Activated B cell treated with CpG ODN at 0.5 μM for 24 hours (primary cell): ENCODE data around the gene ATF6. TPM values are rescaled to one million over a fixed set of nuclear protein-coding genes. Genes with fewer than 3 reads are reported as not detected.

Source experiments
- ATAC-seq: fragments of 200-7000 bp; cut with Tn5 transposase; one replicate; pipeline ENCODE4 v1.10.0; 2021; ENCODE audit warnings: low read depth, mild to moderate bottlenecking, moderate library complexity
- CTCF ChIA-PET: fragments of 350-600 bp; sonication (Branson Sonifier 250); formaldehyde crosslinking; loops from one replicate; lab custom pipeline; 2021; ENCODE audit warnings: antibody characterized with exemption; lab: Charles Lee
- POLR2A ChIA-PET: fragments of 350-600 bp; sonication (Branson Sonifier 250); formaldehyde crosslinking; loops from one replicate; lab custom pipeline; 2021; ENCODE audit warnings: antibody characterized with exemption; lab: Charles Lee
- DNase-seq: peaks from one replicate; pipeline ENCODE4 v3.0.0; 2022
- H3K27ac Mint-ChIP-seq: one replicate; pipeline ENCODE4 v1.8.0; 2020; ENCODE audit warnings: mixed read lengths
- H3K27me3 Mint-ChIP-seq: one replicate; pipeline ENCODE4 v1.8.0; 2021; ENCODE audit warnings: mixed read lengths
- H3K36me3 Mint-ChIP-seq: one replicate; pipeline ENCODE4 v1.8.0; 2021; ENCODE audit warnings: low read depth, mixed read lengths
- H3K4me1 Mint-ChIP-seq: one replicate; pipeline ENCODE4 v1.8.0; 2021; ENCODE audit warnings: mixed read lengths
- H3K4me3 Mint-ChIP-seq: one replicate; pipeline ENCODE4 v1.8.0; 2020; ENCODE audit warnings: mild to moderate bottlenecking, mixed read lengths
- H3K9me3 Mint-ChIP-seq: one replicate; pipeline ENCODE4 v1.8.0; 2020; ENCODE audit warnings: mixed read lengths
- intact Hi-C: fragments of 100-400 bp; cut with micrococcal nuclease; formaldehyde crosslinking; loops from one replicate; pipeline ENCODE4 v1.15.1; 2024
- total RNA-seq: library from RNA; stranded (reverse); gene quantifications from 2 replicates; pipeline ENCODE4 v1.2.3, GENCODE V29; 2022
- TF ChIP-seq, protein P1 (sequence below): fragments of 200-600 bp; IDR thresholded peaks from one replicate; pipeline ENCODE4 v1.8.0; 2022; ENCODE audit warnings: antibody characterized with exemption, mild to moderate bottlenecking

Gene ATF6
- total RNA-seq, 1 donor from 2014 or later, result 24.6 TPM

DNA sequence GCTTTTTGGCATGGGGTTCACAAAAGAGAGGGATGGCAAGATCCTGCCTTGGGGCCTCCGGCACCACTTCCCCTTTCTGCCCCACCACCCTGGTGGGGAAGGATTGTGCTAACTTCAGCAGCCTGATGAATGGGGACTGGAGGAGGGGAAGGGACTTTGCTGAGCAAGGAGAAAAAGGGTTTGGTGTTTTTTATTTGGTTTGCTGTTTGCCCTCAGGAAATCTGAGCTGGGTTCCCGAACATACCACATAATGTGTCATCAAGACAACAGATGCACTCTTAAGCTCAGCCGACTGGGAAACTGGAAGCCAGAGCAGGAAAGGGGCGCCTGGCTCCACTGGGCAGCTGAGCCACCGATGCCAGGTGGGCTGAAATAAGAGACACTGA lies 237.7 kb downstream of the ATF6 start:
- TF ChIP-seq, protein P1, sequence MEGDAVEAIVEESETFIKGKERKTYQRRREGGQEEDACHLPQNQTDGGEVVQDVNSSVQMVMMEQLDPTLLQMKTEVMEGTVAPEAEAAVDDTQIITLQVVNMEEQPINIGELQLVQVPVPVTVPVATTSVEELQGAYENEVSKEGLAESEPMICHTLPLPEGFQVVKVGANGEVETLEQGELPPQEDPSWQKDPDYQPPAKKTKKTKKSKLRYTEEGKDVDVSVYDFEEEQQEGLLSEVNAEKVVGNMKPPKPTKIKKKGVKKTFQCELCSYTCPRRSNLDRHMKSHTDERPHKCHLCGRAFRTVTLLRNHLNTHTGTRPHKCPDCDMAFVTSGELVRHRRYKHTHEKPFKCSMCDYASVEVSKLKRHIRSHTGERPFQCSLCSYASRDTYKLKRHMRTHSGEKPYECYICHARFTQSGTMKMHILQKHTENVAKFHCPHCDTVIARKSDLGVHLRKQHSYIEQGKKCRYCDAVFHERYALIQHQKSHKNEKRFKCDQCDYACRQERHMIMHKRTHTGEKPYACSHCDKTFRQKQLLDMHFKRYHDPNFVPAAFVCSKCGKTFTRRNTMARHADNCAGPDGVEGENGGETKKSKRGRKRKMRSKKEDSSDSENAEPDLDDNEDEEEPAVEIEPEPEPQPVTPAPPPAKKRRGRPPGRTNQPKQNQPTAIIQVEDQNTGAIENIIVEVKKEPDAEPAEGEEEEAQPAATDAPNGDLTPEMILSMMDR, result no peak
- CTCF ChIA-PET, result no interaction called here

DNA sequence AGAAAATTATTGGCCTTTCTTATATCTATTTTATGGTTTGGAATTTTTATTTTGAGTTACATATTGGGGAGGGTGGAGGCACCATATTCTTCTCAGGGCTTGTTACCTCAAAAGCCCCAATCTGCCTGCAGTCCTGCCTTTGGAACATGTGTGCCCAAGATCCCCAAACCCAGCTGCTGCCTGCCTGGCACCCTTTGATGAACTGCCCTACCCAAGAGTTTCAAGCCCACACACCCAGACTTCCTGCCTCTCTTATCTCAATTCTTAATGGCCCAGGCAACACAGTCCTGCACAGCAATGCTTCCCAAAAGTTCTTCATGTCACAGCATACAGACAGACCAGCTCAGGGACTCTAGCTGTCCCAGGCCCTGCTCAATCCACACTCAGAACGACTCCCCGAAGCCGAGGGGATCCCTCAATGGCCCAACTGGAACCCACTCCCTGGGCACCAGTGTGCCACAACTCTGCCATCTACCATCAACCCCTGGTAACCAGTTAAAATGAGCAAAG lies 238.4 kb downstream of the ATF6 start:
- intact Hi-C loops, result no loop called here
- ChIA-PET POLR2A (no interaction called here), CTCF (no interaction called here)
- no peak overlapping the region for H3K27ac Mint-ChIP-seq
- H3K27me3 Mint-ChIP-seq, result peaks cover 19% of the 10 kb centered on the region
- no peaks in the 10 kb centered on the region for H3K9me3 Mint-ChIP-seq
- DNase-seq (no peak), ATAC-seq (no peak)
- H3K4me3 Mint-ChIP-seq, result no peak overlapping the region
- H3K4me1 Mint-ChIP-seq, result no peaks in the 10 kb centered on the region
- no peaks in the 10 kb centered on the region for H3K36me3 Mint-ChIP-seq
- TF ChIP-seq, protein P1, result no peak

More for the DNA sequence above, 237.7 kb downstream of the ATF6 start:
- Mint-ChIP-seq H3K9me3 (no peaks in the 10 kb centered on the region), H3K27me3 (peaks cover 19% of the 10 kb centered on the region), H3K27ac (no peak overlapping the region), H3K36me3 (no peaks in the 10 kb centered on the region), H3K4me3 (no peak overlapping the region), H3K4me1 (no peaks in the 10 kb centered on the region)
- intact Hi-C loops, result no loop called here
- ATAC-seq, result no peak
- POLR2A ChIA-PET, result no interaction called here
- DNase-seq, result no peak

DNA sequence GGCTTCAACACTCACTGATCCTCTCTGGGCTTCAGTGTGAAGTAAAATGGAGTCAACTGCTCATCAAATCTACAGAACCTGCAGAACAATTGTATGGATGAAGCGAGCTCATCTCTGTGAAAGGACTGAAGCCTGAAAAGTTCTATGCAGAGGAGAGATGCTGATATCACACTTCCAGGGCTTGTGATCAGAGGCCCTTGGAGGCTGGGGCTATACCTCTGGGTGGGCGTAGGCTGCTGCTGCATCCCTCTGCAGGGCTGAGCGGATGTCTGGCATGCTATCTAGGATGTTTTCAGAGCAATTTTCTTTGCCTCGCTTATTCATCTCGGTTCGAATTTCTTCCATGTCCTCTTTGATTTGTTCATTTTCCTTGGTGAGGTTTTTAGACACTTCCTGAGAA lies 240.0 kb downstream of the ATF6 start:
- H3K9me3 Mint-ChIP-seq, result no peaks in the 10 kb centered on the region
- no peaks in the 10 kb centered on the region for H3K36me3 Mint-ChIP-seq
- ChIA-PET POLR2A (no interaction called here), CTCF (no interaction called here)
- H3K27ac Mint-ChIP-seq, result no peak overlapping the region
- ATAC-seq (no peak), DNase-seq (no peak)
- no peak overlapping the region for H3K4me3 Mint-ChIP-seq
- intact Hi-C loops, result no loop called here
- TF ChIP-seq, protein P1, result no peak
- H3K4me1 Mint-ChIP-seq, result no peaks in the 10 kb centered on the region
- H3K27me3 Mint-ChIP-seq, result peaks cover 23% of the 10 kb centered on the region

DNA sequence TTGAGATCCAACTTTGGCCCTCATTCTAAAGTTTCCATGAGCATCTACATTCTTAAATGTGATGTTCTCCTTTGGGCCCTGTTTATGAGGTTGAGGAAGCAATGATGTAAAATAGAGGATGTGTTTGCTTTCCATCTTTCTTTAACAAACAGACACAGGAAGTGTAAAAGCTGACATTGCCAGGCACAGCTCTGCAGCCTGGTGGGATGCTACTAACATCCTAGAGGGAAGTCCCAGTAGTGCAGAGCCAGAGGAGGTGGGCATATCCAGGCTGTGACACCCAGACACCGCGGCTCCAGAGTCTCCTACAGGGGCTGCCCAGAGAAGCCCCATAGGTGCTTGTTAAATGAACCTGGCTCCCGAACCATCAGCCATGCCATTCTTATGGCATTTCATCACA lies 241.3 kb downstream of the ATF6 start:
- H3K27me3 Mint-ChIP-seq, result peaks cover 20% of the 10 kb centered on the region
- H3K4me1 Mint-ChIP-seq, result no peaks in the 10 kb centered on the region

DNA sequence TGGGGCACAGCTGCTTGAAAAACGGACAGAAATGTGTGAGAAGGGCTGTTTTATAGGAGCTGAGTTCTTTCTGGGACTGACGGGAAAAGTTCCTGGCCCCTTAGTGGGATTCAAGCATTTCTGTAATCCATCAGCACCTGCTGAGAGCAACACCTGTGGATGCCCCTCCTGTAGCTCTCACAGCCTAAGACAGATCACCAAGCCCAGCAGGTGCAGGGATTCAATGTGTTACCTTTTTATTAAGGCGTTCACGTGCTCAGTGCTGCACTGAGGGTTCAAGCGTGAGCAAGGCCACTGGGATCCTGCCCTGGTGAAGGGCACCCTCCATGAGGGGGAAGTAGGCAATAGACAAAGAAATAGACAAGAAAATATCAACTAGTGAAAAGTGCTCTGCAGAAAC lies 242.7 kb downstream of the ATF6 start:
- Mint-ChIP-seq H3K27me3 (peaks cover 14% of the 10 kb centered on the region), H3K9me3 (peaks cover under 1% of the 10 kb centered on the region), H3K4me3 (no peak overlapping the region), H3K36me3 (no peaks in the 10 kb centered on the region), H3K4me1 (no peaks in the 10 kb centered on the region), H3K27ac (no peak overlapping the region)
- ATAC-seq (no peak), DNase-seq (no peak)
- intact Hi-C loops, result no loop called here
- POLR2A ChIA-PET, result no interaction called here
- TF ChIP-seq, protein P1, result no peak
- CTCF ChIA-PET, result no interaction called here

More for the DNA sequence above, 241.3 kb downstream of the ATF6 start:
- TF ChIP-seq, protein P1, result no peak
- DNase-seq (no peak), ATAC-seq (no peak)
- POLR2A ChIA-PET, result interaction anchor here (0.6 kb wide), 1 partner anchor 42 kb away, joined by 3 read pairs; no protein-coding TSS in a partner anchor
- CTCF ChIA-PET, result no interaction called here
- intact Hi-C loops, result no loop called here
- no peaks in the 10 kb centered on the region for H3K36me3 Mint-ChIP-seq
- no peak overlapping the region for H3K27ac Mint-ChIP-seq
- H3K4me3 Mint-ChIP-seq, result no peak overlapping the region
- H3K9me3 Mint-ChIP-seq, result no peaks in the 10 kb centered on the region
